Effector CD4-positive, alpha-beta T cell (primary cell): Measurements from ENCODE around the gene SH3TC1.

Experiments
- DNase-seq: peaks from one replicate; pipeline ENCODE4 v3.0.0-alpha.2; 2020

SH3TC1 gene

GRCh38 chr4:8267077-8267476, 68.0 kb downstream of the SH3TC1 start:
- DNase-seq, result no peak

GRCh38 chr4:8268211-8268610, 69.1 kb downstream of the SH3TC1 start:
- no peak for DNase-seq

DNA sequence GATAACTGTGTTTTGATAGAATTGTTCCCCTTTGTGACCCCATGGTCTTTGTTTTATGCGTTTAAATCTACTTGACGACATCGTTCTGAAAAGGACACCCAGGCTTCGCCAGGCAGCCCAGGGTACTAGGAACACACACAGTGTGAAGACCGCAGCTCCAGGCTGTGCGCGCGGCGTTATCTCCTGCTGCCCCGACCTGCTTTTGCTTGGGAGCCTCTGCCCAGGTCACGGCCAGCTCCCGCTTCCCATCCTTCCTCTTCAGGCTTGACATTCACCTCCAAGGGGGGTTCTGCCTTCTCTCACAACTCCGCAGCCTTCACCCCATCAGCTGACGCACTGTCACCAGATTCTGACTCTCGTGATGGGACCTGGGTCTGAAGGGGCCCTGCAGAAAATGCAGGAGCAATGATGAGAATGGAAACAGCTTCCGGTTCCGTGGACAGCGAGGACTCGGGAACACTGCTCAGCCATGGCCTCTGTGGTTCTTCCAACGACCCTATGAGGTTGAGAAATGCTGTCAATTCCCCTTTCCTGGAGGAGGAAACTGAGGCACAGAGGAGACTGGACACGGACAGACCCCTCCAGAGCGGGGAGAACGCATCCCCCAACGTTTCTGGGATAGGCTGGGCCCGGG, 69.9 kb downstream of the SH3TC1 start:
- DNase-seq, result no peak

- no peak for DNase-seq
These were observed 70.7 kb downstream of the SH3TC1 start, which contains the start of gene HTRA3 for GRCh38 chr4:8269535-8270417. Gene HTRA3, plus strand, starts transcription at chr4:8269754. Its CDS starts 215 bp downstream, at chr4:8269969.

GRCh38 chr4:8270418-8270771, 71.3 kb downstream of the SH3TC1 start:
- no peak for DNase-seq

- DNase-seq, result no peak
These were observed 72.1 kb downstream of the SH3TC1 start for GRCh38 chr4:8270912-8271815.

DNA sequence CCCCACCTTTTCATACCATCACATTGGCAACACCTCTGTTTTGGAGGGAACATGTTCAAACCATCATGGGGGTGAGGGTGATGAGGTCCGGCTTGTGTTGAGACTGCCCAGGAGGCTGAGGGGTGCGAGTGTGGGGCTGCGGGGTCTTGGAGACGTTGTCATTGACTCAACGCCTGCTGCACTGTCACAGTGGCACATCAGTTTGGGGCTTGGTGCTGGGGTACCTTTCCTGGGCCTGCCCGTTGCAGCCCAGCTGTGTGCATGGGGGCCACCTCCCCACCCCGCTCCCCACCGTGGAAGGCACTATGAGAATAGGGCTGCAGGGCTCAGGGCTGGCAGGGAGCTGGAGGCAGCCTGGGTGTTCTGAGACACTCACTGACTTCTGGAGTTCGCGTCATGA, 72.7 kb downstream of the SH3TC1 start:
- DNase-seq, result no peak

DNA sequence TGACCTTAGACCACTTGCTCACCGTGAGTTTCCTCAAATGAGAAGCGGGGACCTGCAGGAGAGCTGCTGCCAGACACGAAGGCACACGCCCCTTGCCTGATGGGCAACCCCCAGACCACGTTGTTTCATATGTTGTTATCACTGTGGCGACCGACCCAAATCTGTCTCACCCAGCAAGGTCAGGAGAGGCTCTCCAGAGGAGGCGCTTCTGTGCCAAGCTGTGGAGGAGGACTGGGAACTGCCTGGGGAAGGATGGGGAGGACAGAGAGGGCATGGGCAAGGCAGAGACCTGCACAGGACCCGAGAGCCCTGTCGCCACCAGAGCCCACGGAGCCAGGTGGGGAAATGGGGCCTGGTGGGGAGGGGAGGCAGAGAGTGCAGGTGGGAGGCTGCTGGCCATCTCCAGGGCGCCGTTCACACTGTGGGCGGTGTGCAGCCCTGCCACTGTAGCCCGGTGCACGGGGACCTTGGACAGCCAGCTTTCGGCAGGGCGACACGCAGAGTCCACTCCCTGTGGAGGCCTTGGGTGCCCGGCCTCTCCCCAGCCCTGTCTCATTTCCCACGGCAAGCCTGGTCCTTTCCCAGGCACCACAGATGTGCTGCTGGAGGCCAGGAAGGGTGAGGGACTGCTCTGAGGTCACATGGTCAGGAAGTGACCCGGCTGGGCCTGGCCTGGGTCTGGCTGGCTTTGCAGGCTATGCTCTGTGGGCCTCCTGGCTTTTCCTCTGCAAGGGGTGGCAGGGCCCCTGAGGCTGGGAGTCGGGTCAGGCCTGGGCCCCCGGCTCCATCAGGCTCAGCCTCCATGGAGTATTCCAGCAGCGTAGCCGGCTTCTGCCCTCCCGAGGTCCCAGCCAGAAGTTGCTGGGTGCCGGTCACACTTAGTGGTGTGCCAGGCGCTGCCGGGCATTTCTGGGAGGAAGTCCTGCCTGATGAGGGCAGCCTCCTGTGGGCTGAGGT, 73.7 kb downstream of the SH3TC1 start:
- no peak for DNase-seq

- DNase-seq, result no peak
These were observed 74.4 kb downstream of the SH3TC1 start for GRCh38 chr4:8273450-8273849.

- no peak for DNase-seq
These were observed 75.1 kb downstream of the SH3TC1 start for GRCh38 chr4:8274066-8274652.

- DNase-seq, result no peak
These were observed 75.9 kb downstream of the SH3TC1 start for GRCh38 chr4:8274765-8275547.

- DNase-seq, result no peak
These were observed 76.4 kb downstream of the SH3TC1 start for GRCh38 chr4:8275548-8275910.

GRCh38 chr4:8276358-8277240, 77.5 kb downstream of the SH3TC1 start:
- DNase-seq, result no peak

DNA sequence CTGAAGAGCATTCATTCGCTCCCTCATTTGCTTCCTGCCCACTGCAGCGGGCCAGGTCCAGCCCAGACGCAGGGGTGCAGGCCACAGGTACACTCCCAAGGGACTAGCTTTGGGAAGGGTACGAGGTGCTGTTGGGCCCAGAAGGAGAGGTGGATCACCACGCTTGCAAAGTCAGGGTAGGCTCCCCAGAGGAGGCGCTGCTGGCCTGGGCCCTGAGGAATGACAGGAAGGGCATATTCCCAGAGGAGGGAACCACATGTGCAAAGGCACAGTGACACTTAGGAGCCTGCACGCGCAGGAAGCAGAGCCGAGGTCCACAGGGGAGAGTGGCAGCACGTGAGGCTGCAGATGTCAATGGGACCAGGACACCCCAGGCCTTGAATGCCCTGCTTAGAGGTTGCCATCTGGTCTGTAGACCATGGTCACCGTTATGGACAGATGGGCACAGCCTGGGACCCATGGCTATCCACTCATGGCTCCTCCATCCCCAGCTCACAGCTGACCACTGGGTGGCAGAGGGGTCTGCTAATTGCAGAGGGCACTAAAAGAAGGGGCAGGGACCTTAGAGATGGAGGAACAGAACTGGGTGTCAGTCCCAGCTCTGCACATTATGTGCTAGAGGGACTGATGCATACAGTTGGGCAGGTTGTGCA, 78.4 kb downstream of the SH3TC1 start:
- no peak for DNase-seq

- DNase-seq, result no peak
These were observed 78.9 kb downstream of the SH3TC1 start for GRCh38 chr4:8278009-8278395.

DNA sequence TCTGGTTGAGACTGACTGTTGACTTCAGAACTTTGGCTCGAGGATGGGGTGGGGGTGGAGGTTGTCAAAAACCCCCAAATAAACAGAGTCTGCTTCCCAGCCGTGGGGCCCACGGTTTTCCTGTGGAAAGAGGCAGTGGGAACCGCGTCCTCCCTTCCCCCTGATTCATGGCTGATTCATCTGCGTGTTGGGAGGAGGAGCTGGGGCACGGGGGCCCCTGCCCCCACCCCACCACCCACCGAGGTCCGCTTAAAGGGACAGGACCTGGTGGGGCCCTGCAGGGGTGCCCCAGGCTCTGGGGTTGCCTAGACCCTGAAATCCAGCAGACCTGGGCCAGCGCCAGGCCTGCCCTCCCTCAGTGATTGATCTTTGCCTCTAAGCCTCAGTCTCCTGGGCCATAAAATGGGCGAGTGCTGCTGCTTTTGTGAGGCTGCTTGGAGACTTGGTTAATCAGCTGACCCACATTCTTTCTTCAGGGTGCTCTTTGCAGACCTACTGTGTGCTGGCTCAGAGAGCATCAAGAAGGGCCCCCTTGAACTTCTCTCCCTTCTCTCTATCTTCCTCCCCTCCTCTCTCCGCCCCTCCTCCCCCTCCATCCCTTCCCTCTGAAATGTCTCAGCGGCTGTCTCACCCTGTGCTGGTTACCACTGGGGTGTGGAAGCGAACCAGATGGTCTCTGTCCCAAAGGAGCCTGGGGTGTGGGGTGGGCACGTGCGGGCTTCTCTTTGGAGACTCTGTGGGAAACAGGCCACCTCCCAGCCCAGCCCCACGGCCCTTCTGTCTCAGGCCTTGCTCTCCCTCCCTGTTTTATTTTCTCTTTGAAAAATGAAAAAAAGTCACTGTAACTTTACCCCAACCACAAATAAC, 79.6 kb downstream of the SH3TC1 start:
- DNase-seq, result no peak

DNA sequence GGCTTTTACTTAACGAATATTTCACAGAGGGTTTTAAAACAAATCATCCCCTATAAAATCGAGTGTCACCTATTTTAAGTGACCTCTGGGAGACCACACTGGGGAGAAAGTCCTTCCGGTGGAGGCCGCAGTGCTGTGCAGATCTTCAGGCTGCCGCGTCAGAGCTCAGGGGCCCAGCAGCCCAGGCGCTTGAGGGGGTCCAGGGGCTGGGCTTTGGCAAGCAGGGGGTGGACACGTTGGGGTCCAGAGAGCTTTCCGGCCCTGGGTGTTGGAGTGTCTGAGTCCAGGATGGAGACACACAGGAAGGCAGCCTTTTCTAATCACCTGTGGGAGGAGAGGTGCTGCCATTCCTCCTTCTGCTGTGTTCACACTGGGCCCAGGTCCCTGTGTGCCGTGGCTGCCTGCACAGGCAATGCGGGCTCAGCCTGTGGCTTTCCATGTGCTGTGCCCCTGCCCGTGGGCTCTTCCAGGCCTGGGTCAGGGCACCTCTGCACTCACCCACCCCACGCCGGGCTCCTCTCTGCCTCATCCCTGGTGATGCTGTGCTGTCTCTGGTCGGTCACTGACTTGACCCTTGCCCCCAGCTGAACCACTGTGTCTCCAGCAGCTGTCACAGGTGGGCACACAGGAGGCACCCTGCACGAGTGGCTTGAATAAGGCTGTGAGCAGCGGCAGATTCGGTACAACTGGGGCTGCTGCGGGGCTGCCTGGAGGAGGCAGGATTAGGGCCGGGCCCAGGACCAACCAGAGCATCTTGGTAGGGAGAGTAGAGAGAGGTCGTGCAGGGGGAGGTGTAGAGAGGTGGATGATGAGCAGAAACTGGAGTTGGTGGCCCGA, 80.4 kb downstream of the SH3TC1 start:
- no peak for DNase-seq
